Kidney tubule cell (primary cell): ENCODE data around the gene ENDOG.
"Not testable (repeated sequence)": the region's sequence is repeated elsewhere in the genome, so short reads cannot be mapped to it uniquely, and the experiment has no call there.

Experiments used
- DNase-seq: peaks from one replicate; pipeline ENCODE4 v3.0.0-alpha.2; 2018; ENCODE audit warnings: low spot score

Gene ENDOG

GRCh38 chr9:128828719-128829452 is 10.6 kb downstream of the ENDOG start:
- DNase-seq = peak; percentile 9

DNA sequence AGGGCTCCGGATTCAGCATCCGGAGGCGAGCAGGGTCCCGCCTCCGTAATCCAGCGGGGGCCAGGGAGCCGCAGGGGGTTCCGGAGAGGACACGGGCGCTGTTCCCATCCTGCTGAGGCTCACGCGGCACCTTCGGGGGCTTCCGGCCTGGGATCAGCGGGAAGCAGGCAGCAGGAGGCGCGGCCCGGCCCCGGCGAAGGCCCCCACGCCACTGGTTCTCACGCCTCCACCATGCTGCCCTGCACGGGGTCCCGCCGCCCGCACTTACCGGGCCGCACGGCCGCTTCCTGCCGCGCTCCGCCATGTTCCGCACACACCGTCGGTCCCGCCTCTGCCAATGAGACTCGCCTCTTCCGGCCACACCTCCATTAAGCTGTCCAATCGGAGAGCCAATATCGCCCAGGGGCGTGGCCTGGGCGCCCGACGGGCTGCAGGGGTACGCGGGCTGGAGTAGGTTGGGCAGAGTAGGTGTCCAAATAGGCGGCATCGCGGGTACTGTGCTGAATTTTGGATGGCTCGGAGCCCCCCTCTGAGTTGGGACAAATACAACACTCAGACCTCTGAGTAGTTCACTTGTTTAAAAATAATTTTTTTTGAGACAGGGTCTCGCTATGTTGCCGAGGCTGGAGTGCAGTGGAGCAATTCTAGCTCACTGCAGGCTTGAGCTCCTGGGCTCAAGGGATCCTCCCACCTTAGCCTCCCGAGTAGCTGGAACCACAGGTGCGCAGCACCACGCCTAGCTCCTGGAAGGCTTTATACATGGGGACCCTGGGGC is 11.4 kb downstream of the ENDOG start, which contains the start of gene SPOUT1:
Gene SPOUT1 (minus strand): TSS at position 318 of the 775 bp plus-strand sequence. CDS start 14 bp downstream, at position 304.
- peak; percentile 93 for DNase-seq

DNA sequence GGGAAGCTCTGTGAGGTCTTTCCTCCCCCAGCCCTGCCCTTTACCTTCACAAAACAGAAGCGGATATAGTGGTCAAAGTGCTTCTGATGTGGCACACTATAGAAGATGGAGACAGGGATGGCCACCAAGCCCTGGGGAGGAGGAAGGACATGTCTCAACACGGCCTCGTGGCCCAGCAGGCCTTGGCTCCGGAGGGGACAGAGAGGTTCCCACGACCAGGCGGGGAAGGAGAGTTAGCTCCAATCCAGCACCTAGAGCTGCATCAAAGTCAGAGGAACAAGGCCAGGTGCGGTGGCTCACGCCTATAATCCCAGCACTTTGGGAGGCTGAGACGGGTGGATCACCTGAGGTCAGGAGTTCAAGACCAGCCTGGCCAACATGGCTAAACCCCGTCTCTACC is 15.4 kb downstream of the ENDOG start:
- no peak for DNase-seq

DNA sequence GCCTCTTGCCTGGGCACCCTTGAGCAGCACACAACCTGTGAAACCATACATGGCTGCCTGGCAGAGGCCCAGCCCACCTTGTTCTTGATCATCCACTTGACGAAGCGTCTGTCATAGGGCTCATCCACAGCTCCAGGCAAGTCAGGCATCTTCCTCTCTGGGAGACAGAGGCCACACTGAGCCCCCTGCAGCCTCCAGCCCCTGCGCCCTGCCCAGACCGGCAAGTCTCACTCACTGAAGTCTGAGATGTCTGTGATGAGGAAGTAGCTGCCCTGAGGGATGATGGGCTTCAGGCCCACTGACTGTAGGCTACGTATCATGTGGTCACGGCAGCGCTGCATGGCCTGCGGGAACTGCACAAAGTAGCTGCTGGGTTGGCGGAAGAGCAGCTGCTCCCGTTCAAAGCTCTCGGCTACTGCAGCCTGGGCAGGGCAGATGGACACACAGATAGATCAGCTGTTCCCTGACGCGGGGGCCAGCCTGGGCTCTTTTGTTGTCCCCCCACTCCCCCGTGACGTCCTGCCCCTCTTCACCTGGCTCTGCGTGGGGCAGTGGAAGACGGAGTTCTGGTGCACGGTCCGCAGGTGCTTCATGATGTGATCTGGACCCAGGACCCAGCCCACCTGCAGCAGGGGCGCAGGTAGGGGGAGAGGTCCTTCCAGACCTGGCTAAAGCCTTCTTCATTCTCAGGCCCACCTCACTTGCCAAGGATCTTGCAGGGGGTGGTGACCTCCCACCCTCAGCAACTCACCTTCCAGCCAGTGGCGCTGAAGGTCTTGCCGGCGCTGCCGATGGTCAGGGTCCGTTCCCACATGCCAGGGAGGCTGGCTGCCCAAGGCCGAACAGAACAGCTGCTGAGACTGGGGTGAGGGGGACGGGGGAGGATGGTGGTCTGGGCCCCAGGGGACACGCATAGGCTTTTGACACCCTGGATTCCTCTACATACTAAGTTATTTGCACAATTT is 17.2 kb downstream of the ENDOG start:
- no peak for DNase-seq

GRCh38 chr9:128836509-128837145 is 18.3 kb downstream of the ENDOG start:
- DNase-seq = no peak

DNA sequence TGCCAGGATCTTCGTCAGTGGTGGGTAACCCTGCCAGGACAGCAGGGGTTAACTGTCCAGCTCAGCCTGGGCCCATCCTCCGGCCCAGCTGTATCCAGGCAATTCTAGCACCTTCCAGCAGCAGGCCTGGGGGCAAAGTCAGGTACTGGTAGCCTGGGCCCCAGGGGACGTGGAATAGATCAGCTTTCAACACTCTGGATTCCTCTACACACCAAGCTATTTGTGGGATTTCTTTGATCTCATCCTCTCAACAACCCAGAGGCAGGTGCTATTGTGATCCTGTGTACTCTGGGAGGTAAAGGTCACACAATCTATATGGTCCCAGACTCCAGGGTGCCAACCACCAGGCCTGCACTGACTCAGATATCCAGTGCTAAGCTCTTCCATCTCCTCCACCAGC is 20.0 kb downstream of the ENDOG start:
- no peak for DNase-seq

DNA sequence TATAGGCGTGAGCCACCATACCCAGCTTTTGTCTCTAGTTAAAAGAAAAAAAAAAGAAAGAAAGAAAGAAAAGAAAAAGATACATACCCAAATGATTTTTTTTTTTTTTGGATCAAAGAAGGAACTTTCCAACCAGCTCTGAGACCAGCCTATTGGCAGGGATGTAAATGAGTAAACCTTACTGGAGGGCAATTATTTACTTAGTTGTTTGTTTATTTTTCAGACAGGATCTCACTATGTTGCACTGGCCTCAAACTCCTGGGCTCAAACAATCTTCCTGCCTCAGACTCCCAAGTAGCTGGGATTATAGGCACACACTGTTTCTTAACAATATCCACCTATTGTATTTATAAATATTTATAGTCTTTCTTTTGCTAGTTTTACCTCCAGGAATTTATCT is 22.2 kb downstream of the ENDOG start:
- no peak for DNase-seq

GRCh38 chr9:128841694-128842492 is 23.6 kb downstream of the ENDOG start:
- DNase-seq = no peak

GRCh38 chr9:128843171-128843570 is 24.9 kb downstream of the ENDOG start:
- DNase-seq = not testable (repeated sequence)

DNA sequence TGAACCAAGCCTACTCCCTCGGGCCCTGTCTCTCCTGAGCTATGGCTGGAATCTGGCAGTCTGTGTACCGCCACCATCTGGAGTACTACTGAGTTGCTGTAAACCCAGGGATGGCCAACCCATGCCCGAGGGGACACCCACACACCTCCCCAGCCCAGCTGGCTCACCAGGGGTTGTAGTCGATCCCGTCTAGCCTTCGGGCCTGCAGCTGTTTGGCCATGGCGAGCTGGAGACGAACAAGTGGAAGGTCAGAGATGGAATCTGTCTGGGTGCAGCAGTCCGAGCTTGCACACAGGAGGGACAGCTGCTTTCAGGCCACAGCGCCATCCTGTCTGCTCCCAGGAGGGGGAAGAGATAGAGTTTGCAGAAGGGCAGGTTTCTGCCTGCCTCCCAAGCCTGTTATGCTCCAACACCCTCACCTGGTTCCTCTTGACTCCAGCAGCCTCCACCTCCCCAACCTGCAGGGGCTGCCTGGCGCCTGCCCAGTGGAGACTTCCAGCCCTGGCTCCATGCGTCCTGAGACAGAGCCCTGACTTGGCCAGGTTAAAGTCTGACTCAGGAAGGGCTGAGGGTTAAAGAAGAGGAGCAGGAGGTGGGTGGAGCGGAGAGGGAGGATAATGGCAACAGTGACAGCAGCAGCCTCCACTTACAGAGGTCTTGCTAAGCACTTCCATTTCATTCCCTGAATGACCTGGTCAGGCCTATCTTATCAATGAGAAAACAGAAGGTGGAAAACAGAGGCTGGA is 27.1 kb downstream of the ENDOG start:
- peak; percentile 34 for DNase-seq

DNA sequence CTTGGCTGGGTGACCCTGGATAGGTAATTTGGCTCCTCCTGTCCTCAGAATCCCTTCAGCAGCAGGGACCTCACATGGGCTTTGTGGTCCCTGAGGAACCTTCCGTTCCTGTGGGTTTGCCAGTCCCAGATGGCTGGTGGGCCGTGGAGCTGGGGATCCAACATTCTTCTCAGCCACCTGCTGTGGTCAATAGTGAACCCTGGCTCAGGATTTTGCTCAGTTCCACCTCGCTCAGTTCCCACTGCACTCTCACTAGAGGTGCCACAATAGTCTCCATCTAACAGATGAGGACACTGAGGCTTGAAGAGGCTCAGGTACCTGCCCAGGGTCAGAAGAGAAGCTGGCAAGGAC is 28.4 kb downstream of the ENDOG start:
- no peak for DNase-seq

- DNase-seq = no peak
Measured at GRCh38 chr9:128847803-128848202, 29.5 kb downstream of the ENDOG start.

GRCh38 chr9:128851024-128851423 is 32.7 kb downstream of the ENDOG start:
- not testable (repeated sequence) for DNase-seq

DNA sequence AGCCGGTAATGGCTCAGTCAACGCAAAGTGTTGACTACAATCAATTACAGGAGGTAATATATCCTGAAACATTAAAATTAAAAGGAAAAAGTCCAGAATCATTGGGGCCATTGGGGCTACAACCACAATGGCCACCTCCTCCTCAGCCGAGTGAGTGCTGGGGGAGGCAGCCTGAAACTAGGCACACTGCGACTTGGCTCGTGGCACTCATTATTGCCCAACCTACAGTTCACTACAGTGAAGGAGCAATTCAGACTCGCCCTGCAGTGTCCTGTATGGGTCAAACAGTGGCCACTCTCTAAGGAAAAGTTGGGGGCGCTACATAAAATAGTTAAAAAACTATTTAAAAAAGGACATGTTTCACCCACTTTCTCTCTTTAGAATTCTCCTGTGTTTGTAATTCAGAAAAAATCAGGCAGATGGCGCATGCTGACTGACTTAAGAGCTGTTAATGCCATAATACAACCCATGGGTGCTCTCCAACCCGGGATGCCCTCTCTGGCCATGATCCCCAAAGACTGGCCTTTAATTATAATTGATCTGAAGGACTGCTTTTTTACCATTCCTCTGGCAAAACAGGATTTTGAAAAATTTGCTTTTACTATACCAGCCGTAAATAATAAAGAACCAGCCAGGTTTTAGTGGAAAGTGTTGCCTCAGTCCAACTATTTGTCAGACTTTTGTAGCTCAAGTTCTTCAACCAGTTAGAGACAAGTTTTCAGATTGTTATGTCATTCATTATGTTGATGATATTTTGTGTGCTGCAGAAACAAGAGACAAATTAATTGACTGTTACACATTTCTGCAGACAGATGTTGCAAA is 33.7 kb downstream of the ENDOG start:
- DNase-seq = peak; percentile 47

- DNase-seq = not testable (repeated sequence)
Measured at GRCh38 chr9:128852646-128853045, 34.3 kb downstream of the ENDOG start.

- DNase-seq = not testable (repeated sequence)
Measured at GRCh38 chr9:128854454-128854853, 36.2 kb downstream of the ENDOG start.

DNA sequence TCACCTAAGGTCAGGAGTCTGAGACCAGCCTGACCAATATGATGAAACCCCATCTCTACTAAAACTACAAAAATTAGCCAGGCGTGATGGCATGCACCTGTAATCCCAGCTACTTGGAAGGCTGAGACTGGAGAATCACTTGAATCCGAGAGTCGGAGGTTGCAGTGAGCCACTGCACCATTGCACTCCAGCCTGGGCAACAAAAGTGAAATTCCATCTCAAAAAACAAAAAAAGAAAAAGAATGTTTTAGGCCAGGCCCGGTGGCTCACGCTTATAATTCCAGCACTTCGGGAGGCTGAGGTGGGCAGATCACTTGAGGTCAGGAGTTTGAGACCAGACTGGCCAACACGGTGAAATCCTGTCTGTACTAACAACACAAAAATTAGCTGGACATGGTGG is 40.2 kb downstream of the ENDOG start:
- not testable (repeated sequence) for DNase-seq

GRCh38 chr9:128860937-128861336 is 42.6 kb downstream of the ENDOG start:
- no peak for DNase-seq

- DNase-seq = no peak
Measured at GRCh38 chr9:128861501-128861900, 43.2 kb downstream of the ENDOG start.
